GM12878 (cell line): ENCODE results near the gene ZNF200. TPM values are rescaled to one million over a fixed set of nuclear protein-coding genes. Genes with fewer than 3 reads are reported as not detected.

ENCODE experiments used
- CTCF ChIP-seq, 3 experiments: IDR thresholded peaks in 2 of 3; conservative IDR thresholded peaks in 1 of 3; 2 replicates each; pipeline ENCODE4 v1.5.1; 2011; ENCODE audit warnings: low read depth in 3 of 3, low read length in 3 of 3, mild to moderate bottlenecking in 3 of 3, control low read depth in 2 of 3, moderate library complexity in 2 of 3, inconsistent platforms in 1 of 3, mixed read lengths in 1 of 3; ENCODE audit not compliant: control insufficient read depth in 2 of 3, insufficient read depth in 1 of 3; ENCODE audit errors: extremely low read depth in 1 of 3
- CUX1 ChIP-seq: IDR thresholded peaks from 2 replicates; pipeline ENCODE4 v1.6.1; 2012; ENCODE audit warnings: improper control_type of control experiment, low read depth, low read length; ENCODE audit not compliant: insufficient replicate concordance
- polyA plus RNA-seq, 11 experiments: library from polyadenylated mRNA; depleted of rRNA in 4 of 11; unstranded in 6 of 11; stranded (reverse) in 5 of 11; fragments of >200 nt; fragmentation: Nextera tagmentation in 4 of 11; fragmentation: Illumina TruSeq in 1 of 11; extraction: Ambion mirVana in 4 of 11; extraction: Trizol in 1 of 11; gene quantifications; 1 replicate in 1 of 11; 2 replicates in 10 of 11; pipeline versions ENCODE4 v1.2.1 to v1.2.3, GENCODE V29; 2011 to 2016; ENCODE audit warnings: inconsistent platforms in 2 of 11, missing spikeins in 2 of 11, low read depth in 1 of 11
- total RNA-seq, 4 experiments: library from RNA; depleted of rRNA in 3 of 4; stranded (reverse); fragments of >200 nt in 3 of 4; fragmentation: Illumina TruSeq in 1 of 4; extraction: Trizol in 1 of 4; gene quantifications; 2 replicates each; pipeline versions ENCODE4 v1.2.1 to v1.2.3, GENCODE V29; 2013 to 2021

Gene ZNF200
- total and polyA plus RNA-seq, 10 of the 15 experiments (the other 5 are each of a cell fraction or from before 2014, with no cell fraction given): 4.0 to 13.9 (median 9.6) TPM

GRCh38 chr16:3174618-3175148 is 60.3 kb downstream of the ZNF200 start (continued):
- no peak for TF ChIP-seq CUX1
- TF ChIP-seq CTCF (IDR thresholded peaks at IDR 0.05 in 2 of 3, conservative IDR thresholded peaks at IDR 0.05 in 1 of 3; ENCODE audit: control insufficient read depth in 2 of 3, extremely low read depth in 1 of 3, insufficient read depth in 1 of 3, low read depth in 3 of 3, low read length in 3 of 3): no peak
- TF ChIP-seq, all 136 proteins: peak for 0
